GM21360 (cell line): Measurements from ENCODE around the gene ADNP2.
A peak's percentile ranks its signal among the peaks of the same experiment; 100 is the strongest.
"Not testable (repeated sequence)": the region's sequence is repeated elsewhere in the genome, so short reads cannot be mapped to it uniquely, and the experiment has no call there.

Source experiments
- ATAC-seq: cut with Tn5 transposase; IDR thresholded peaks from one replicate; pipeline ENCODE4 v1.9.1; 2021; ENCODE audit warnings: mild to moderate bottlenecking, moderate library complexity; ENCODE audit not compliant: unreplicated experiment

Gene ADNP2

DNA sequence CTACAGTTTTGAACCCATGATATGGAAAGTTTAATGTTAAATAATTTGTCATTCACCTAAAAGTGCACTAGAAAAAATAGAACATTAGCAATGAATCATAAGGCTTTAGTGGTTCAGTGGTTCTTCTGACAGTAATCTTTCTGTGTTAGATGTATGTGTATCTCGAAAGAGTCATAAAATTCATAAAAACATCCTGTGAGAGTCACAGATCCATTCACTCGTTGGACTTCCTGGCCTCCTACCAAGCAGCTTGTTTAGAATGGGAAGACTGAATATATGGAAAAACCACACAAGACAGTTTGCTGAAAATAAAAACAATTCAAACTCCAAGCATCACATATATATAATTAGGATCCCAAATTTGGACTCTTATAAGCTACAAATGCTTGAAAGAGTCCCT, 34.8 kb downstream of the ADNP2 start:
- ATAC-seq: no peak

DNA sequence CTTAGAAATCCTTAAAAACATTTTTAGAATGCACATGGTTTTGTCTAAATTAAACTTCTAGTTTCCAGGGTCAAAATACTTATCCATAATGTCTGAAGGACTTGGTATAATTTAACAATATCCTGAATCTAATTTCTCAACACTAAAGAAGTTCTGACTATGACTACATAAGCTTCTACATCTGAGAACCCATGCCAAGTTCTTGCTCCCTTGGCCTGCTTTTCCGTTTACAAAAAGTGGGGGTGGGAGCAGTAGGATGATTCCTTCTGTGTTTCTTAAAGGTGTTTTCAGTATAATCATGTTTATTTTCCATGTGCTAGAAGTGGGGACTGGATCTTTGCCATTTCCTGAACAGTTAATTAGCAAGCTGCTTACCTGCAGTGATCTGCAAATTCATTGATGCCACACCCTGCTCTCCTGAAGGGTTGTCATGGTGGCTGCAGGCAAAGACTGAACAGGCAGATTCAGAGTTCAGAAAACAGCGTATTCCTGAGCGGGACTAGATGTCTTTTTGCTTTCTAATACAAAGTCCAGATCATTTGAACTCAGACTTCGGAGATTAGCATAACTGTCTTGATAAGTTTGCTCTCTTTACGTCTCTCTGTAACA, 36.2 kb downstream of the ADNP2 start:
- no peak for ATAC-seq

DNA sequence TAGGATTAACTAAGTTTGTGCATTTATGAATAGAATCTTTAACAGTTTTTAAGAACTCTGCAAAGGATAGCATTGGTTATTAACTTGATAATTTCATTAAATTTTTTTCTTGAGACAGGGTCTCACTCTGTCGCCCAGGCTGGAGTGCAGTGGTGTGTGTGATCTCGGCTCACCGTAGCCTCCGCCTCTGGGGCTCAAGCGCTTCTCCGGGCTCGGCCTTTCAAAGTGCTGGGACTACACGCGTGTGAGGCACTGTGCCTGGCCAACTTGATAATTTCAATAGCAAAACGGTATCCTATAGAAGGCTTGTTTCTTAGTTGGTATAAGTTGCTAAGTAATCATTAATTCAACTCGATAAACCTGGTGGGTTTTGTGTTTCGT, 38.0 kb downstream of the ADNP2 start:
- ATAC-seq: peak; percentile 13

DNA sequence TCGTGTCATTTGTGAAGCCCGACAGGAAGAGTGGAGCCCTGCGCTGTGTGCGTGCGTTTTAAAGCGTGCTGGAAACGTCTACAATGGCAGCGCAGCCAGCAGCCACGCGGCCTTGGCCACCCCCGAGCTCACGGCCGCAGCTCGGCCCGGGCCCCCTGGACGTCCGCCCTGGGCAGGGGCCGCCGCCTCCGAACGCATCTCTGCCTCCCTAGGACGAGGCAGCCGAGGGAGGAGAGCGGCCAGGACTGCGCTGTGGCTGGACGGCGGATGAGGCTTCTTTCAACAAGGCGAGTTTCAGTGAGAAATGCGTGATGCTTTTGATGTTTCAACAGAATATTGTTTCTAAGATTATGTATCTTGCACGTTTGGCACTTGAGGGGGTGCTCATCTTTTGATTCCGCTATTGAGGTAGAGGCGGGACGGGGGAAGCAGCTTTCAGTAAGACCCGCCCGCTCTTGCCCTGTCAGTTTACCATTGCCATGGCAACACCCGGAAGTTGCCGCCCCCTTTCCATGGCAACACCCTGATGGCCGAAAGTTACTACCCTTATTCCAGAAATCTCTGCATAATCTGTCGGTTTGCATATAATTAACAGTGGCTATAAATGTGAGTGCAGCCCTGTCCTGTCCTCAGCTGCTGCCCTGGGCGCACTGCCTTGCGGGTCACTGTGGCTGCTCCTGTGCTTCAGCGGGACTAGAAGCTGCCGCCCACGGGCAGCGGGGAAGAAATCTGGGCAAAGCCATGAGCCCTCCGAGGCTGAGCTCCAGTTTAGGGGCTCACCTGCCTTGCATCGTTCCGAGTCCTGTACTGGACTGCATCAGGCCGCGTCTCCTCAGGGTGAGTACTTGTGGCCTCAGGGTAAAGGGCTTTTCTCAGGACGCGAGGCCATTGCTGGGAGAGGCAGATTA, 38.6 kb downstream of the ADNP2 start:
- peak; percentile 77 for ATAC-seq

DNA sequence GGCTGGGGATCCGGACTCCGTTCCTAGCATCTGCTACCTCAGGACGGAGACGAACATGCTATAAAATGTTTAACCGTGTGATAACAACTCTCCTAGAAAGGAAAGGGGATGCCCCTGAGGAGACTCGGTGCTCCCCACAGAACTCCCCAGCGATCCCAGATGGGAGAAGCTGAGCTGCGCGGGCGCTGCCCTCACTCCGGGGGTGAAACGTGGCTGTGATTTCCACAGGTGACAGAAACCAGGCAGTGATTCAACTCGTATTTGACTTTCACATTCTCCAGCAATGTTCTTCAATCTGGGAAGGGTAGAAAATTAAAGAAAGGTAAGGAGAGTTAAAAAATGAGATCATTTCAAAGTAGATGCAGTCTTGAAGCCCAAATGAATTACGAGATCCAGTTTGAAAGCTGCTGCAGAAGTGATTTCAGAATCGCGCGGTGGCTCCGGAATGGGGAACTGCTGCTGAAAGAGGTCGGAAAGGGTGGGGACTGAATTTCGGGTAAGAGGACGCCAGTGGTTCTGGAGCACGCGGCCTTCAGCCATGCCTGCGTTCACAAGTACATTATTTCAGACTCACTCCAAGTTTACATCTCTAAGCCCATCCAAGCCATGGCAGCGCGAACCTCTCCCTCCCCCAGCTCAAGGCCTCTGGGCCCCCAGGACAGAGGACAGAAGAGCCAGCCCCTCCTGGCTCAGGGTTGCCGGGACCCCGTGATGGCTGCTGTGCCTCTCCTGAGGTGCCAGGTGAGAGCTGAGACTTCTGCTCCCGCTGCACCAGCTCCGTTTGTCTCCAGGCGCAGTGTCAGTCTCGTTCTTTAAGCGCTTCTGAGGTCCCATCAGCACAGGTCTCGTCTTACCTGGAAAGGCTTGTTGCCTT, 39.5 kb downstream of the ADNP2 start:
- no peak for ATAC-seq

DNA sequence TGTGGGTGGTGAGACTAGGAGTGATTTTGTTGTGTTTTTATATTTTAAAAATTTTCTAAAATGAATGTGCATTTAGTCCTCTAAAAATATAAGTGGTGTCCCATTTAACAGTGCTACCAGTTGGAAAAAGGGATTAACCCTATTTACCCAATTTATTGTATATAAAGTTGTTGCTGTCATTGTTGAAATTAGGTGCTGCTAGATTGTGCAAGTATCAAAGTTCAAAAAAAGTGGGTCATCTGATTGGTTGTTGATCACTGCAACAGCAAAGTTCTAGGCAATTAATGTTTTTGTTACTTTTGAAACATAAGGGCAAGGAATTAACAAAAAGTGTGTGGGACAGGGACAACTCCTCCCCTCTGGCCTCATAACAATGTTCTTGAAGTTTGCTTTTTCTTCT, 40.6 kb downstream of the ADNP2 start:
- ATAC-seq: no peak

DNA sequence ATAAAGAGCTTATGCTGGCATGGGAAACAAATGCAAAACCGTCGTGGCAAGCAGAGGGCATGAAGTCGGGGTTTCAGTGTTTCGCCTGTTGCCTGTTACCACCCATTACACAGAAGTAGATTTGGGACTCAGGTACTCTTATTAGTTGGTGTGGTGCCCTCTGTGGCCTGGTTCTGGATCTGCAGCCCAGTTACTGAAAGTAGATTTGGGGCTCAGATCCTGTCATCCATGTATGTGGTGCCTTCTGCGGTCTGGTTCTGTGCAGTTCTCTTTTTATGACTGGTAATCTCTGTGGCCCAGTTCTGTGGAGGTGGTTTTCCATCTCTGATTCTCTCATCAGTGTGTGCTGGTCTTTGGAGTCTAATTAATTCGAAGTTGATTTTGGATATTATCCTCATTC, 45.2 kb downstream of the ADNP2 start:
- peak; percentile 75 for ATAC-seq

DNA sequence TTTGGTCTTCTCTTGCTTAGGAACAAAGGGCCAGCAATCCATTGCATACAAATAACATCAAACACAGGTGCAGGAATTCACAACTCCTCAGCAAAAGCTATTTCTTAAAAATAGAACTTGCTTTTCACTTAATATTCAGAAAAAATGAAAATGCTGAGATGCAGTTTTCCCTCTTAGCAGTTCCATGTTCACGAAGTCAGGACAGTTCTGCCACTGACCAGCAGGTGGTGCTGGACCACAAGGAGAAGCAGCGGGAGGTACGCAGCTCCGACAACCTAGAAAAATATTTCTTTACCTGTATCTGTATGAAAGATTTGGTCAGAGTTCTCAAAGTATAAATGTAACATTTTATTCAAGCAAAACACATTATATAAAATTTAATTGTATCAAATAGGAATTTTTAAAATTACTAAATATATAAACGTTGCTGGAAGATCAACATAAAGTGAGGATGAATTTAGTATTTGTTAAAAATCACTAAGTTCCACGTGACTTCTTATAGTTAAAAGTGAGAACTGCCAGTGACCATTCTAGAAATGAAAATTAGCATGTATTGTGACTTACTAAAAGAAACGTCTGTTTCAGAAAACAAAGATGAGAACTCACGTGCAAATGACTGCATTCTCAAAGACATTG, 48.8 kb downstream of the ADNP2 start:
- no peak for ATAC-seq

DNA sequence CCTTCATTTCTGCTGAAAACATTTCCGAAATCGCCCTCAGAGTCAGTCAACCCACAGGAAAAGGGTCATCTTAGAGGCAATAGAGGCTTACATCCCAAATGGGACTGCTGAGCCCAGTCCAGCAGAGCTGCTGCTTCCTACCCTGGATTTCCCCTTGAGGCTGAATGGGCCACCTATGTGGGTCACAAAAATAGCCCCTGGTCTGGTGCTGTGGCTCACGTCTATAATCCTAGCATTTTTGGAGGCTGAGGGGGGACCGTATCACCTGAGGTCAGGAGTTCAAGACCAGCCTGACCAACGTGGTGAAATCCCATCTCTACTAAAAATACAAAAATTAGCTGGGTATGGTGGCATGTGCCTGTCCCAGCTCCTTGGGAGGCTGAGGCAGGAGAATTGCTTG, 49.3 kb downstream of the ADNP2 start:
- ATAC-seq: no peak

DNA sequence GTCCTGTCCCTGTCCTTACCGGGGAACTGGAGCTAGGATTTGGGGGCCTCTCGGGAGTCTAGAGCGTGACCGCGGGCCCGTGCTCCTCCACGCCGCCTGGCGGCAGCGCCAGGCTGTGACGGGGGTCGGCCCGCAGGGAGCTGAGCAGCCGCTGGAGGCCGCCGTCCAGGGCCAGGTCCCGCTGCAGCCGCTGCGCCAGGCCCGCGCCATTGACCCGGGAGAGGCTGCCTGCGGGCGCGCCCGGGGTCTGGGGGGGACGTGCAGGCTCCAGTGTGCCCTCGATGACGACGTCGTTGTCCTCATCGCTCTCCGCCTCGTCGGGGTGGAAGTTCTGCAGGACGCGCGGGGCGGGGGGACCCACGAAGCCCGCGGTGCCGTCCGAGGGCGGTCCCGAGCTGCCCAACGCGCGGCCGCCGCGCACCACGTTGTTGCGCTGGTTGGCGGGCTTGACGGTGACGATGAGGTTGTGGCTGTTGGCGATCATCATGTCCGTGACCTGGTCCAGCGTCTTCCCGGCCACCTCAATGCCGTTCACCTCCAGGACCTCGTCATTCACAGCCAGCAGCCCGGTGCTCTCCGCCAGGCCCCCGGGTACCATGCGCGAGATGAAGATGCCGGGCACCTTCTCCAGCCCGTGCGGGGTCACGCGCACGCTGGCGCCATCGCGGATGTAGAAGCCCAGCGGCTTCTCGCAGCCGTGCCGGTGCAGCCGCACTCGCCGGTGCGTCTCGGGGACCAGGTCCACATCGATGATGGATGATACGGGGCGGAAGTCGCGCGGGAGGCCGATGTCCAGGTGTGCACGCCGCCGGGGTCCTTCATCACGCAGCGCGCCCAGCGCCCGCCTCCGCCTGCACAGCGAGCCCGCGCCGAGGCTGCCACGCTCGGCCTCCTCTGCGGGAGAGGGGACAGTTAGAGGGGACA, 50.9 kb downstream of the ADNP2 start:
- ATAC-seq: no peak

DNA sequence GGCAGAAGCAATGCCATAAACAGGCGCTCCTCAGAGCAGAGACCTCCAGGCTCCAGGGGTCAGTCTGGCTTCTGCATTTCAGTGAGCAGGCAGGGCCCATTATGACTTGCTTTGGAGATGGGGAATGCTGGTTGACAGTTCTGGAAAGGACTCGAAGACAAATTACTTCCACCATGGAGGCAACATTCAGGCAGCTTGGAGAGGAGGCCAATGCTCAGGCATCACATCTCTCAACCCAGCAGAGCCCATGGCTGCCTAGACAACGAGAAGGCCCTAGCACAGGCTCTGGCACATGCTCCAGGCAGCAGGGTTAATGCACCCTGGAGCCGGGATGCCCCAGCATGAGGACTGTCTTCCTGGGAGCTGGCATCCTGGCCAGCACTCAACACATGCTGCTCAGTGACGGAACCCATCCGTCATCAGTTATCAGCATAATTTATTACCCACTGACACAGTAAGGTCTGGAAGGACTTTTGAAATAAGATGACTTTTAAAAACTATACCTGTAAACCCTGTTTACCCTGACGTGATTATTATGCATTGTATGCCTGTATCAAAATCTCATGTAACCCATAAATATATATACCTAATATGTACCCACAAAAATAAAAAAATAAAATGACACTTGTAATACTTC, 52.8 kb downstream of the ADNP2 start:
- ATAC-seq: no peak

DNA sequence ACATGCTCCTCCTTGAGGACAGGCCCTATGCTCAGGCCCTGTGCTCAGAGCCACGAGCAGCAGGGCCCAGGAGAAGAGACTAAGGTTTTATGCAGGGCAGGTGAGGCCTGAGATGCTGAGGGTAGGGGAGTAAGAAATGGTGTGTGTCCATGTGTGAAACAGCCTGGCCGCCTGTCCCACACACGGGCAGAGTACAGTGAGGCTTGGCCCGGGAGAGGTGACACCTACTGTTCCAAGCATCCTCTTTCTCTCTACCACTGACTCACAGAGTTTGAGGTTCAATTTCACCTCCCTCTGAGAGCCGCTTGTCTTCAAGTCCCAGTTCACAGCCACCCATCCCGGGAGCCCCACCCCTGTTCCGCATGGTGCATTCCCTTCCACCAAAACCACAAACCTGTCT, 54.1 kb downstream of the ADNP2 start:
- ATAC-seq: no peak

DNA sequence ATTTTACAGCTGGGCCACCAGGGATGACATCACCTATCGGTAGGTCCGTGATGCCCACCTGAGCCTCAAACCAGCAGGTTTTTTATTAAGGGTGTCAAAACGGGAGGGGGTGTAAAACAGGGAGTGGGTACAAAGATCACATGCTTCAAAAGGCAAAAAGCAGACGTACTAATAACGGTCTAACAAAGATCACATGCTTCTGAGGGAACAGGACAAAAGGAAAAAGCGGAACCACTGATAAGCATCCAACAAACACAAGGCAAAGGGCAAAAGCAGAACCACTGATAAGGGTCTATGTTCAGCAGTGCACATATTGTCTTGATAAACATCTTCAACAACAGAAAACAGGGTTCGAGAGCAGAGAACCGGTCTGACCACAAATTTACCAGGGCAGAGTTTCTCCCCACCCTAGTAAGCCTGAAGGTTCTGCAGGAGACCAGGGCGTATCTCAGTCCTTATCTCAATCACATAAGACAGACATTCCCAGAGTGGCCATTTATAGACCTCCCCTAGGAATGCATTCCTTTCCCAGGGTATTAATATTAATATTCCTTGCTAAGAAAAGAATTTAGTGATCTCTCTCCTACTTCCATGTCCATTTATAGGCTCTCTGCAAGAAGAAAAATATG, 55.8 kb downstream of the ADNP2 start:
- ATAC-seq: not testable (repeated sequence)

DNA sequence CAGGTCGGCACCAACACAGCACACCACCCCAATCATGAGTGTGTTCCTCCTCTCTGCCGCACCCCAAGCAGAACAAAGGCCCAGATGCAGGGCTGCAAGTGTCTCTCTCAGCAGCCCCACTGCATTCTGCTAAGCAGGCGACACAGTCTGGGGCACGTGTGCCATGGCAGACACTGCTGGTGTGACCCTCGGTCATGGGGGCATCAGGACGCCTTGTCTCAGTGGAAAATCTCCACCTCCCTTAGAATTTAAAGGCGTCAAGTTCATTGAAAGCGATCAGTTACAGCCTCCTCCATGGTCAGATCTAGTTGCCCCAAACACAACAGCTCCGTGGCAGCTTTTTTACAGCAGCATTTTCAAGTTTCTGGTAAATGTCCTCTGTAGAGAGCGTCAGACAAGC, 57.2 kb downstream of the ADNP2 start:
- ATAC-seq: no peak

DNA sequence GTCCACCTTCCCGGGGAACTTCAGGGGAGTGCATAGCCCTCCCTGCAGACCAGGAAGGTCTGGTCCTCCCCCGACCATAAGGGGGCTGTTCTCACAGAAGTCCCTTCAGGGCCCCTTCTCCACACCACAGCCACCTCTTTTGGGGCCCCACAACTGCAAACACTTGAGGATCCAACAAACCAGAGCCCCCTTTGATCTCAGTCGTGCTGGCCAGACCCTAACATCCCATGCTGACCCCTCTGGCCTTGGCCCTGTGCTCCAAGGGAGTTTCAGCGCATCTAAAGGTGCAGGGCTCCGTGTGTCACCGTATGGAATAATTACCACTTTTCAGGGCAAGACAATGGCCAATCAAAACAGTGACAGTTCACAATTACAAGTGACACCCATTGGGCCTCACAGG, 57.7 kb downstream of the ADNP2 start:
- no peak for ATAC-seq

DNA sequence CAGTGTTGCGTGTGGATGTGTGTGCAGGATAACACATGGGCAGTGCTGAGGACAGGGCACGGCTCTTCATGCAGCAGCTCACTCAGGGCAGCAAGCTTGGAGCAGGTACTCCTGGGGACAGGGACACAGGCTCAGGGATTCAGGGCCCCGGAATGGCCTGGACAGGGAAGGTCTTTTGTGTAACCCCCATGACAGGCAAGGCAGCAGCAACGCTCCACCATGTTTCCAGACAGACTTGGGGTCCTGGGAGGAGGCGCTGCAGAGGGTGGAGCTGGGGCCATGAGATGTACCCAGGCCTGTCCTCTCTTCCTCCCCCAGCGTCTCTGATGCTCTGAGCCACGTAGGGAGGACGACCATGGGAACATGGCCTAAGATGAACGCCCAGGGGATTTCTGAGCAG, 58.3 kb downstream of the ADNP2 start:
- ATAC-seq: no peak

DNA sequence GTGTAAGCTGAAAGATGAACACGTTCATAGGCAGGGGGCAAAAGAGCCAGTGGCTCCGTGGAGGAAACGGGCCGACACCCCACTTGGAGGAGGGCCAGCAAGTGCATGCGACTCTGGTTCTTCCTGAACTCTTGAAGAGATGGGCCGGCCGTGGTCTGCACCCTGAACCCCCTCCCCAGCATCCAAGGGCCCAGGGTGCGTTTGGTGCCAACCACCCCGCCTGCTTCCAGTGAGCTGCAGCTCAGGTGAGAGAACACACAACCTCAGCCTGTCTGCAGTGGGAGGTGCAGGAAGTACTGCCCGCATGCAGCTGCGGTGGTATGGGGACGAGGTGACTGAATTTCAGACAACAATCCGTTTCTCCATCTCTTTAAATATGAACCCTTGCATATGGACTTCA, 58.9 kb downstream of the ADNP2 start:
- no peak for ATAC-seq

DNA sequence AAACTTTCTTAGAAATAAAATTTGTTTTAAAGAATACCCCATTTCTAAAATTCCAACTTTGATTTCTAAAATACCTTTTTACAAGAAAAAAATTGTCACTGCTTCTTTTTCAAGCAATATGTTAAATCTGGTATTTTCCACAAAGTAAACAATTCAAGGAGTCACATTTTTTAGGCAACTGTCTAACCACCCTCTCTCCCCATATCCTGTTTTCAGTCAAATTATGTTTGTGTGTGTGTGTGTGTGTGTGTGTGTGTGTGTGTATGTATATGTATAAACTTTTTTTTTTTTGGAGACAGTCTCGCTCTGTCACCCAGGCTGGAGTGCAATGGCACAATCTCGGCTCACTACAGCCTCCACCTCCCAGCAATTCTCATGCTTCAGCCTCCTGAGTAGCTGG, 59.3 kb downstream of the ADNP2 start:
- ATAC-seq: no peak

DNA sequence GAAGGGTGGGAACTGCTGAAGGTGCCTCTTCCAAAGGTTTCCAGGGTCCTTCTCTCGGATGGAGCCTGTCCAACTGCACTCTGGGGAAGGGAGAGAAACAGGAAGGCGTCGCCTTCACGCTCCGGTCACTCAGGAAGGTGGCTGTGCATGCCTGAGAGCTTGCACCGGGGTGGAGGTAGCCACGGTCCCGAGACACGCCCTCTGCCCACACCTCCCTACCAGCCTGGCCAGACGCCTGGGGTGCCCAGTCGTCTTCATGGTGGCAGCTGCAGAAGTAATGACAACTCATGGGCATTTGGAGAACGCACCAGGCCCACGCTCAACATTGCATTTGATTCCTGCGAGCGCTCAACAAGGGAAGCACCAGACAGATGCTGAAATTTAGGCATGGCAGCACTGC, 59.9 kb downstream of the ADNP2 start:
- no peak for ATAC-seq
